K562 (cell line): ENCODE results near the gene MRPS6. TPM values are rescaled to one million over a fixed set of nuclear protein-coding genes. Genes with fewer than 3 reads are reported as not detected.

ENCODE experiments used
- CREB1 ChIP-seq, 2 experiments: sonication (generic) in 1 of 2; formaldehyde crosslinking in 1 of 2; IDR thresholded peaks; 2 replicates each; pipeline versions ENCODE4 v1.6.1 to v1.8.0; 2012 to 2022; ENCODE audit warnings: inconsistent platforms in 1 of 2, mild to moderate bottlenecking in 1 of 2, missing genetic modification reagents in 1 of 2, moderate library complexity in 1 of 2
- E2F3 ChIP-seq: fragments of 250-450 bp; sonication (Bioruptor Pico); IDR thresholded peaks from 2 replicates; pipeline ENCODE4 v1.4.0; 2020; ENCODE audit warnings: mild to moderate bottlenecking
- HDAC1 ChIP-seq, 2 experiments: fragments of 450-650 bp; IDR thresholded peaks; 2 replicates each; pipeline ENCODE4 v1.6.1; 2016 to 2017; ENCODE audit warnings: inconsistent platforms in 1 of 2, mild to moderate bottlenecking in 1 of 2, moderate library complexity in 1 of 2
- MLLT1 ChIP-seq, 2 experiments: fragments of 450-650 bp; IDR thresholded peaks; 2 replicates each; pipeline ENCODE4 v1.6.1; 2016
- NONO ChIP-seq, 2 experiments: fragments of 200-400 bp in 1 of 2; fragments of 450-650 bp in 1 of 2; formaldehyde crosslinking in 1 of 2; IDR thresholded peaks; 2 replicates each; pipeline ENCODE4 v1.6.1; 2017; ENCODE audit warnings: low read depth in 2 of 2, mild to moderate bottlenecking in 2 of 2, moderate library complexity in 2 of 2, low read length in 1 of 2
- PML ChIP-seq: IDR thresholded peaks from 2 replicates; pipeline ENCODE4 v1.6.1; 2012; ENCODE audit warnings: low read length, inconsistent platforms
- POLR2G ChIP-seq: fragments of 200-400 bp; formaldehyde crosslinking; IDR thresholded peaks from 2 replicates; pipeline ENCODE4 v1.6.1; 2017; ENCODE audit warnings: low read depth, mild to moderate bottlenecking, antibody characterized with exemption, low read length, moderate library complexity
- PYGO2 ChIP-seq: fragments of 450-650 bp; IDR thresholded peaks from 2 replicates; pipeline ENCODE4 v1.6.1; 2016; ENCODE audit warnings: mild to moderate bottlenecking, missing genetic modification characterization, moderate library complexity, missing compliant biosample characterization
- RFX7 ChIP-seq: fragments of 250-450 bp; sonication (Bioruptor Pico); IDR thresholded peaks from 2 replicates; pipeline ENCODE4 v1.5.1; 2021; ENCODE audit warnings: mild to moderate bottlenecking
- STAT6 ChIP-seq: sonication (generic); formaldehyde crosslinking; IDR thresholded peaks from 2 replicates; pipeline ENCODE4 v1.8.1; 2023; ENCODE audit warnings: mild to moderate bottlenecking, missing genetic modification reagents
- ZBTB9 ChIP-seq: fragments of 450-650 bp; formaldehyde crosslinking; IDR thresholded peaks from 2 replicates; pipeline ENCODE4 v1.4.0; 2020; ENCODE audit warnings: mild to moderate bottlenecking, moderate library complexity
- ZNF518B ChIP-seq: fragments of 250-450 bp; sonication (Bioruptor Pico); IDR thresholded peaks from 2 replicates; pipeline ENCODE4 v1.5.0; 2021; ENCODE audit warnings: mild to moderate bottlenecking, moderate library complexity
- polyA plus RNA-seq, 8 experiments: library from polyadenylated mRNA; depleted of rRNA in 4 of 8; stranded (reverse) in 5 of 8; unstranded in 3 of 8; fragments of >200 nt; fragmentation: Nextera tagmentation in 2 of 8; fragmentation: Illumina TruSeq in 1 of 8; extraction: Ambion mirVana in 2 of 8; extraction: Trizol in 1 of 8; gene quantifications; 2 replicates each; pipeline versions ENCODE4 v1.2.1 to v1.2.3, GENCODE V29; 2011 to 2014; ENCODE audit warnings: inconsistent platforms in 1 of 8, missing spikeins in 1 of 8
- total RNA-seq, 7 experiments: library from RNA; depleted of rRNA in 6 of 7; stranded (reverse); fragments of >200 nt in 6 of 7; fragmentation: Illumina TruSeq in 2 of 7; extraction: Trizol in 2 of 7; gene quantifications; 2 replicates each; pipeline versions ENCODE4 v1.2.1 to v1.2.3, GENCODE V29; 2011 to 2021; ENCODE audit warnings: low replicate concordance in 1 of 7
- TF ChIP-seq, protein P1 (sequence below): sonication (generic); formaldehyde crosslinking; IDR thresholded peaks from 2 replicates; pipeline ENCODE4 v1.8.0; 2022; ENCODE audit warnings: mild to moderate bottlenecking, missing genetic modification reagents, borderline replicate concordance

MRPS6 gene
- total and polyA plus RNA-seq, 9 of the 15 experiments (the other 6 are each of a cell fraction or from before 2014, with no cell fraction given), result 26.1 to 72.0 (median 39.3) TPM

DNA sequence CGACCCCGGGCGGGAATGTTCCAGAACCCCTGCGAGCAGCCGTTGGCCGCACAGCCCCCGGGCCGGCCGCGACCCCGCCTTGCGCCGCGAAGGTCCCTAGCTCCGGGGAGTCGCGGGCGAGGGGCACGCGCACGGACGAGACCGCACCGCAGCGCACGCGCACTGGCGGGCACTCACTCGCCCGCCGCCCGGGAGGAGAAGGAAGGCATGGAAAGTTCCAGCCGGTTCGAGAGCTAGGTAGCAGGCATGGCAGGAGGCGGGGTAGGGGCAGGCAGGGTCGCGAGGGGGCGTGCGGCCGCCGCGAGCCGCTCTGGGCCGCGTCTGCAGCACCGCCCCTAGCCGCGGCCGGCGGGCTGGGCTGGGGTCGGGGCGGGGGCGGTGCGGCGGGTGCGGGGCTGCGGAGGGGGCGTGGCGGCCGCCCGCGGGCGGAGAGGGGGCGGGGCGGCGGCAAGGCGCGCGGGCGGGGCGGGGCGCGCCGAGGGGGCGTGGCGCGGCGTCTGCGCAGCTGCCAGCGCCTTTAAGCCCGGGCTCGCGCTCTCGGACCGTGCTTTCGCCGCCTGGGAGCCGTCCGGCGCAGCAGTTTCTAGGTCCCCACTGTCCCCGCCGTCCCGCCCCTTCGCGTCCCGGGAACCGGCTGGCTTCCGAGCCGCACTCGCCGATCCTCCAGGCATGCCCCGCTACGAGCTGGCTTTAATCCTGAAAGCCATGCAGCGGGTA is at the start of gene MRPS6, which contains the start of gene SLC5A3 (continued):
- TF ChIP-seq STAT6 (CRISPR knock-in tag) (no peak), PYGO2 (no peak), E2F3 (CRISPR knock-in tag) (peak; percentile 58), ZNF518B (CRISPR knock-in tag) (no peak), NONO (IDR thresholded peaks at IDR 0.05; ENCODE audit: low read depth in 2 of 2, low read length in 1 of 2) (peak; percentile 10 to 44; a peak in 1 of 4 replicates), ZBTB9 (peak; percentile 86), HDAC1 (IDR thresholded peaks at IDR 0.05) (peak in 1 of 2 experiments; percentile 73; a peak in 2 of 4 replicates), CREB1 (IDR thresholded peaks at IDR 0.05) (no peak), CREB1 (CRISPR knock-in tag; IDR thresholded peaks at IDR 0.05) (0 out of 2 replicates have a peak, but pooled peaks have one; percentile 22), PML (peak; percentile 45; the same call in 1 of the 2 replicates), RFX7 (CRISPR knock-in tag) (no peak), MLLT1 (IDR thresholded peaks at IDR 0.05) (peak in 1 of 2 experiments; percentile 86; a peak in 2 of 4 replicates), POLR2G (peak; percentile 94)
- TF ChIP-seq, protein P1, sequence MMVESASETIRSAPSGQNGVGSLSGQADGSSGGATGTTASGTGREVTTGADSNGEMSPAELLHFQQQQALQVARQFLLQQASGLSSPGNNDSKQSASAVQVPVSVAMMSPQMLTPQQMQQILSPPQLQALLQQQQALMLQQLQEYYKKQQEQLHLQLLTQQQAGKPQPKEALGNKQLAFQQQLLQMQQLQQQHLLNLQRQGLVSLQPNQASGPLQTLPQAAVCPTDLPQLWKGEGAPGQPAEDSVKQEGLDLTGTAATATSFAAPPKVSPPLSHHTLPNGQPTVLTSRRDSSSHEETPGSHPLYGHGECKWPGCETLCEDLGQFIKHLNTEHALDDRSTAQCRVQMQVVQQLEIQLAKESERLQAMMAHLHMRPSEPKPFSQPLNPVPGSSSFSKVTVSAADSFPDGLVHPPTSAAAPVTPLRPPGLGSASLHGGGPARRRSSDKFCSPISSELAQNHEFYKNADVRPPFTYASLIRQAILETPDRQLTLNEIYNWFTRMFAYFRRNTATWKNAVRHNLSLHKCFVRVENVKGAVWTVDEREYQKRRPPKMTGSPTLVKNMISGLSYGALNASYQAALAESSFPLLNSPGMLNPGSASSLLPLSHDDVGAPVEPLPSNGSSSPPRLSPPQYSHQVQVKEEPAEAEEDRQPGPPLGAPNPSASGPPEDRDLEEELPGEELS (CRISPR knock-in tag), result no peak
